H9 (cell line): ENCODE data around the gene ECEL1. TPM values are rescaled to one million over a fixed set of nuclear protein-coding genes. Genes with fewer than 3 reads are reported as not detected.

Source experiments
- DNase-seq: peaks from one replicate; pipeline ENCODE4 v3.0.0-alpha.2; 2017
- H2AFZ ChIP-seq: one replicate; pipeline ENCODE4 v1.6.1; 2013; ENCODE audit warnings: mild to moderate bottlenecking, low read length, control low read depth, moderate library complexity
- H2AK5ac ChIP-seq: 2 replicates; pipeline ENCODE4 v1.6.1; 2013; ENCODE audit warnings: low read length, control low read depth, mixed read lengths; ENCODE audit not compliant: insufficient read length
- H2BK120ac ChIP-seq: one replicate; pipeline ENCODE4 v1.6.1; 2013; ENCODE audit warnings: low read depth, mild to moderate bottlenecking, low read length, control low read depth, inconsistent platforms; ENCODE audit not compliant: poor library complexity, severe bottlenecking
- H2BK12ac ChIP-seq: 2 replicates; pipeline ENCODE4 v1.6.1; 2013; ENCODE audit warnings: low read length, control low read depth, mixed read lengths, low read depth; ENCODE audit not compliant: insufficient read length
- H2BK15ac ChIP-seq: 2 replicates; pipeline ENCODE4 v1.6.1; 2013; ENCODE audit warnings: low read depth, low read length, control low read depth
- H2BK20ac ChIP-seq: one replicate; pipeline ENCODE4 v1.6.1; 2013; ENCODE audit warnings: low read depth, mild to moderate bottlenecking, low read length, control low read depth, inconsistent platforms; ENCODE audit not compliant: poor library complexity, severe bottlenecking
- H2BK5ac ChIP-seq: 2 replicates; pipeline ENCODE4 v1.6.1; 2013; ENCODE audit warnings: low read length, control low read depth, mixed read lengths; ENCODE audit not compliant: insufficient read length
- H3K14ac ChIP-seq: 2 replicates; pipeline ENCODE4 v1.6.1; 2013; ENCODE audit warnings: low read length, control low read depth; ENCODE audit not compliant: insufficient read depth
- H3K18ac ChIP-seq: 2 replicates; pipeline ENCODE4 v1.6.1; 2013; ENCODE audit warnings: low read depth, mild to moderate bottlenecking, mixed read lengths, low read length, control low read depth; ENCODE audit not compliant: insufficient read length
- H3K23ac ChIP-seq: 2 replicates; pipeline ENCODE4 v1.6.1; 2013; ENCODE audit warnings: low read length, control low read depth, mixed read lengths, low read depth; ENCODE audit not compliant: insufficient read length
- H3K23me2 ChIP-seq: 2 replicates; pipeline ENCODE4 v1.6.1; 2013; ENCODE audit warnings: low read depth, mild to moderate bottlenecking, mixed read lengths, low read length, control low read depth; ENCODE audit not compliant: insufficient read length, poor library complexity, severe bottlenecking
- H3K27ac ChIP-seq: 2 replicates; pipeline ENCODE4 v1.5.1; 2013; ENCODE audit warnings: low read length, control low read depth, mixed read lengths, low read depth; ENCODE audit not compliant: insufficient read length
- H3K27me3 ChIP-seq: 2 replicates; pipeline ENCODE4 v1.6.1; 2013; ENCODE audit warnings: low read length, control low read depth, inconsistent platforms; ENCODE audit not compliant: insufficient read depth
- H3K4ac ChIP-seq: 2 replicates; pipeline ENCODE4 v1.6.1; 2013; ENCODE audit warnings: low read depth, mild to moderate bottlenecking, control low read depth, inconsistent platforms, low read length, moderate library complexity
- H3K4me1 ChIP-seq: 2 replicates; pipeline ENCODE4 v1.6.1; 2013; ENCODE audit warnings: low read length, control low read depth, inconsistent platforms; ENCODE audit not compliant: insufficient read depth
- H3K4me2 ChIP-seq: 2 replicates; pipeline ENCODE4 v1.6.1; 2013; ENCODE audit warnings: low read length, control low read depth, mixed read lengths; ENCODE audit not compliant: insufficient read length, insufficient read depth
- H3K56ac ChIP-seq: 2 replicates; pipeline ENCODE4 v1.6.1; 2013; ENCODE audit warnings: low read depth, mild to moderate bottlenecking, mixed read lengths, low read length, control low read depth; ENCODE audit not compliant: insufficient read length
- H3K79me1 ChIP-seq: 2 replicates; pipeline ENCODE4 v1.6.1; 2013; ENCODE audit warnings: low read depth, mild to moderate bottlenecking, moderate library complexity, low read length, control low read depth, inconsistent platforms; ENCODE audit not compliant: insufficient read depth, poor library complexity, severe bottlenecking
- H3K79me2 ChIP-seq: 2 replicates; pipeline ENCODE4 v1.6.1; 2013; ENCODE audit warnings: low read length, control low read depth, inconsistent platforms; ENCODE audit not compliant: insufficient read depth
- H3K9ac ChIP-seq: 2 replicates; pipeline ENCODE4 v1.6.1; 2013; ENCODE audit warnings: low read length, control low read depth, mixed read lengths; ENCODE audit not compliant: insufficient read length; ENCODE audit errors: extremely low read depth
- H3K9me3 ChIP-seq: one replicate; pipeline ENCODE4 v1.6.1; 2013; ENCODE audit warnings: low read depth, low read length, inconsistent platforms; ENCODE audit not compliant: control insufficient read depth
- H3T11ph ChIP-seq: one replicate; pipeline ENCODE4 v1.6.1; 2013; ENCODE audit warnings: mild to moderate bottlenecking, low read length, control low read depth, inconsistent platforms
- H4K20me1 ChIP-seq: one replicate; pipeline ENCODE4 v1.6.1; 2013; ENCODE audit not compliant: control insufficient read depth, insufficient read length, insufficient read depth
- H4K5ac ChIP-seq: 2 replicates; pipeline ENCODE4 v1.6.1; 2013; ENCODE audit warnings: low read depth, mild to moderate bottlenecking, mixed read lengths, low read length, control low read depth; ENCODE audit not compliant: insufficient read length
- H4K8ac ChIP-seq: replicated peaks from 2 replicates; pipeline ENCODE4 v1.6.1; 2013; ENCODE audit warnings: low read length, control low read depth, mixed read lengths, low read depth; ENCODE audit not compliant: insufficient read length
- H4K91ac ChIP-seq: 2 replicates; pipeline ENCODE4 v1.6.1; 2013; ENCODE audit warnings: low read depth, mild to moderate bottlenecking, moderate library complexity, mixed read lengths, low read length, control low read depth; ENCODE audit not compliant: insufficient read length
- H3K27ac Mint-ChIP-seq, 3 experiments: 2 replicates in 2 of 3; 3 replicates in 1 of 3; pipeline ENCODE4 v1.8.0; 2020 to 2021; ENCODE audit warnings: mixed read lengths in 3 of 3, mild to moderate bottlenecking in 1 of 3, moderate library complexity in 1 of 3
- H3K27me3 Mint-ChIP-seq: 2 replicates; pipeline ENCODE4 v1.8.0; 2021; ENCODE audit warnings: low read depth, mild to moderate bottlenecking, moderate library complexity, mixed read lengths
- H3K36me3 Mint-ChIP-seq, 3 experiments: 2 replicates in 2 of 3; 3 replicates in 1 of 3; pipeline ENCODE4 v1.8.0; 2020 to 2021; ENCODE audit warnings: low read depth in 3 of 3, mixed read lengths in 3 of 3; ENCODE audit not compliant: insufficient read depth in 1 of 3
- H3K4me1 Mint-ChIP-seq, 2 experiments: 2 replicates each; pipeline ENCODE4 v1.8.0; 2020; ENCODE audit warnings: mixed read lengths in 2 of 2
- H3K4me3 Mint-ChIP-seq, 2 experiments: 2 replicates in 1 of 2; 3 replicates in 1 of 2; pipeline ENCODE4 v1.8.0; 2020 to 2021; ENCODE audit warnings: mild to moderate bottlenecking in 2 of 2, mixed read lengths in 2 of 2, moderate library complexity in 1 of 2
- H3K9me3 Mint-ChIP-seq, 2 experiments: 2 replicates in 1 of 2; 3 replicates in 1 of 2; pipeline ENCODE4 v1.8.0; 2020; ENCODE audit warnings: mild to moderate bottlenecking in 2 of 2, mixed read lengths in 2 of 2, moderate library complexity in 1 of 2
- CTCF ChIP-seq: fragments of 200-600 bp; sonication (generic); conservative IDR thresholded peaks from 3 replicates; pipeline ENCODE4 v1.8.0; 2021; ENCODE audit warnings: antibody characterized with exemption, mild to moderate bottlenecking
- WGBS: extraction: QIAGEN DNeasy Blood & Tissue Kit; methylation state at CpG from one replicate; pipeline ENCODE4 v1.1.7; 2013; ENCODE audit warnings: missing lambda C conversion rate, low lambda C conversion rate, mixed read lengths; ENCODE audit not compliant: insufficient read length; ENCODE audit errors: extremely low coverage; 5-methylcytosine and 5-hydroxymethylcytosine counted together
- total RNA-seq: library from RNA; stranded (reverse); gene quantifications from 2 replicates; pipeline ENCODE4 v1.2.1, GENCODE V29; 2021

The ECEL1 gene
- total RNA-seq, 1 experiment from 2014 or later, result 8.4 TPM

GRCh38 chr2:232505856-232506255 lies 18.2 kb upstream of the ECEL1 start:
- no peak overlapping the region for H2BK120ac ChIP-seq
- no peak for TF ChIP-seq CTCF
- H2BK12ac ChIP-seq, result no peak overlapping the region
- no peak overlapping the region for H4K91ac ChIP-seq
- no peaks in the 10 kb centered on the region for H3K9me3 ChIP-seq
- no peak overlapping the region for H4K5ac ChIP-seq
- peaks cover 12% of the 10 kb centered on the region for H3K23me2 ChIP-seq
- Mint-ChIP-seq H3K36me3 (no peaks in the 10 kb centered on the region), H3K4me1 (peaks cover 17 to 54% of the 10 kb centered on the region in 2 experiments), H3K9me3 (peaks cover 0 to 2% of the 10 kb centered on the region in 2 experiments; a peak in 2 of 5 replicates), H3K4me3 (peak overlapping the region in 1 of 2 experiments; percentile 40; a peak in 1 of 5 replicates), H3K27me3 (peaks cover 62% of the 10 kb centered on the region), H3K27ac (no peak overlapping the region)
- H3K4ac ChIP-seq, result no peak overlapping the region
- H3K9ac ChIP-seq, result no peak overlapping the region
- H3K23ac ChIP-seq, result no peak overlapping the region
- H3K56ac ChIP-seq, result no peak overlapping the region
- no peak overlapping the region for H2BK5ac ChIP-seq
- no peak overlapping the region for H2AFZ ChIP-seq
- peaks cover 17% of the 10 kb centered on the region for H3K27me3 ChIP-seq
- H3K18ac ChIP-seq, result no peak overlapping the region
- H3K4me2 ChIP-seq, result peak overlapping the region; percentile 23
- H4K20me1 ChIP-seq, result peaks cover 3% of the 10 kb centered on the region
- H2BK20ac ChIP-seq, result no peak overlapping the region
- H3K79me1 ChIP-seq, result no peaks in the 10 kb centered on the region
- no CpG with 5 or more reads among the region's 10 CpGs for WGBS
- H3K79me2 ChIP-seq, result no peaks in the 10 kb centered on the region
- no peak overlapping the region; the same call in 1 of the 2 replicates for H3K14ac ChIP-seq
- H3T11ph ChIP-seq, result no peak overlapping the region
- no peak overlapping the region for H3K27ac ChIP-seq
- H2BK15ac ChIP-seq, result no peak overlapping the region
- H3K4me1 ChIP-seq, result 0 out of 2 replicates have a peak, but pooled peaks cover 3% of the 10 kb centered on the region
- H2AK5ac ChIP-seq, result no peak overlapping the region
- H4K8ac ChIP-seq, result no peak overlapping the region
- DNase-seq, result no peak
